OCI-LY1 (cell line): ENCODE measurements around the gene MRTFB.

Source experiments
- H2AFZ ChIP-seq: fragments of 200-600 bp; sonication (generic), shearing (Covaris generic); 2 replicates; pipeline ENCODE4 v1.6.0; 2014; ENCODE audit warnings: antibody characterized with exemption, mild to moderate bottlenecking, low read length
- H3F3A ChIP-seq: fragments of 200-600 bp; sonication (generic), shearing (Covaris generic); 2 replicates; pipeline ENCODE4 v1.6.0; 2014; ENCODE audit warnings: mild to moderate bottlenecking, antibody characterized with exemption, low read length, moderate library complexity; ENCODE audit not compliant: insufficient read depth
- H3K27ac ChIP-seq: fragments of 200-600 bp; sonication (generic); 2 replicates; pipeline ENCODE4 v1.5.1; 2014; ENCODE audit warnings: low read length, mixed run types, mild to moderate bottlenecking, low read depth; ENCODE audit not compliant: poor library complexity, severe bottlenecking
- H3K27me3 ChIP-seq: fragments of 200-600 bp; sonication (generic); 2 replicates; pipeline ENCODE4 v1.6.0; 2014; ENCODE audit warnings: antibody characterized with exemption, mild to moderate bottlenecking, low read length, moderate library complexity; ENCODE audit not compliant: insufficient read depth
- H3K36me3 ChIP-seq: fragments of 200-600 bp; sonication (generic); 2 replicates; pipeline ENCODE4 v1.6.1; 2014; ENCODE audit warnings: mild to moderate bottlenecking, antibody characterized with exemption, low read length, moderate library complexity, mixed read lengths; ENCODE audit not compliant: insufficient read depth
- H3K4me1 ChIP-seq: fragments of 200-600 bp; sonication (generic); 2 replicates; pipeline ENCODE4 v1.5.1; 2014; ENCODE audit warnings: mild to moderate bottlenecking, low read length, moderate library complexity; ENCODE audit not compliant: insufficient read depth, severe bottlenecking
- H3K4me2 ChIP-seq: fragments of 200-600 bp; sonication (generic), shearing (Covaris generic); 2 replicates; pipeline ENCODE4 v1.6.1; 2014; ENCODE audit warnings: low read length
- H3K4me3 ChIP-seq: fragments of 200-600 bp; sonication (generic); 2 replicates; pipeline ENCODE4 v1.5.1; 2014; ENCODE audit warnings: low read length, low read depth, mild to moderate bottlenecking, mixed read lengths; ENCODE audit not compliant: poor library complexity, severe bottlenecking
- H3K79me2 ChIP-seq: fragments of 200-600 bp; shearing (Covaris generic); 2 replicates; pipeline ENCODE4 v1.6.1; 2016; ENCODE audit warnings: mixed run types, low read length, mixed read lengths; ENCODE audit not compliant: insufficient read depth
- H3K9ac ChIP-seq: fragments of 200-600 bp; sonication (generic), shearing (Covaris generic); 2 replicates; pipeline ENCODE4 v1.6.1; 2014; ENCODE audit warnings: mild to moderate bottlenecking, low read length, mixed read lengths
- H3K9me2 ChIP-seq: fragments of 200-600 bp; sonication (generic), shearing (Covaris generic); 2 replicates; pipeline ENCODE4 v1.6.1; 2014; ENCODE audit warnings: low read depth, mild to moderate bottlenecking, low read length, mixed read lengths
- H3K9me3 ChIP-seq: fragments of 200-600 bp; shearing (Covaris generic); 2 replicates; pipeline ENCODE4 v1.6.1; 2014; ENCODE audit warnings: low read length, mixed read lengths
- H4K20me1 ChIP-seq: fragments of 200-600 bp; sonication (generic), shearing (Covaris generic); 2 replicates; pipeline ENCODE4 v1.6.0; 2016; ENCODE audit warnings: mild to moderate bottlenecking, low read length; ENCODE audit not compliant: insufficient read depth
- EZH2 ChIP-seq: fragments of 200-600 bp; sonication (generic), shearing (Covaris generic); IDR thresholded peaks from 2 replicates; pipeline ENCODE4 v1.8.0; 2017; ENCODE audit warnings: borderline replicate concordance, mixed run types, mild to moderate bottlenecking, antibody characterized with exemption, low read length, moderate library complexity, mixed read lengths
- TF ChIP-seq, protein P1 (sequence below): fragments of 200-600 bp; sonication (generic), shearing (Covaris generic); IDR thresholded peaks from 2 replicates; pipeline ENCODE4 v1.5.1; 2017; ENCODE audit warnings: mild to moderate bottlenecking, antibody characterized with exemption, low read length, moderate library complexity, mixed read lengths

MRTFB gene

DNA sequence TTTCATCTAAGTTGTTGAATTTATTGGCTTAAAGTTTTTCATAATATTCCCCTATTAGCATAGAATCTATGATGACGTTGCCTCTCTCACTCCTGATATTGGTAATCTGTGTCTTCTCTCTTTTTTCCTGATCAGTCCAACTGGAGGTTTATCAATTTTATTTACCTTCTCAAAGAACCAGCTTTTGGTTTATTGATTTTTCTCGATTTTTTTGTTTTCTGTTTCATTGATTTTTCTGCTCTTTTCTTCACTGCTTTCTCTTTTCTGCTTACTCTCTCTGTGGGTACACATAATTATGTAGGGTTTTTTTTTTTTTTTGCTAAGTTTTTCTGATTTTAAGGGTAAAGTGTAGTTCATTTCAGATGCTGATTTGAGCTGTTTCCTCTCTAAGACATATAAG is 29.7 kb downstream of the MRTFB start:
- Histone ChIP-seq H3K9ac (no peak overlapping the region), H3K4me2 (no peak overlapping the region), H3K4me3 (no peak overlapping the region), H2AFZ (no peak overlapping the region), H3K36me3 (peaks cover 4% of the 10 kb centered on the region; the same call in 1 of the 2 replicates), H3K79me2 (peaks cover 23% of the 10 kb centered on the region), H3K9me3 (0 out of 2 replicates have a peak, but pooled peaks cover 2% of the 10 kb centered on the region), H3F3A (no peaks in the 10 kb centered on the region), H3K4me1 (no peaks in the 10 kb centered on the region), H4K20me1 (no peaks in the 10 kb centered on the region), H3K27me3 (no peaks in the 10 kb centered on the region), H3K27ac (no peak overlapping the region), H3K9me2 (no peaks in the 10 kb centered on the region)
- TF ChIP-seq, protein P1, sequence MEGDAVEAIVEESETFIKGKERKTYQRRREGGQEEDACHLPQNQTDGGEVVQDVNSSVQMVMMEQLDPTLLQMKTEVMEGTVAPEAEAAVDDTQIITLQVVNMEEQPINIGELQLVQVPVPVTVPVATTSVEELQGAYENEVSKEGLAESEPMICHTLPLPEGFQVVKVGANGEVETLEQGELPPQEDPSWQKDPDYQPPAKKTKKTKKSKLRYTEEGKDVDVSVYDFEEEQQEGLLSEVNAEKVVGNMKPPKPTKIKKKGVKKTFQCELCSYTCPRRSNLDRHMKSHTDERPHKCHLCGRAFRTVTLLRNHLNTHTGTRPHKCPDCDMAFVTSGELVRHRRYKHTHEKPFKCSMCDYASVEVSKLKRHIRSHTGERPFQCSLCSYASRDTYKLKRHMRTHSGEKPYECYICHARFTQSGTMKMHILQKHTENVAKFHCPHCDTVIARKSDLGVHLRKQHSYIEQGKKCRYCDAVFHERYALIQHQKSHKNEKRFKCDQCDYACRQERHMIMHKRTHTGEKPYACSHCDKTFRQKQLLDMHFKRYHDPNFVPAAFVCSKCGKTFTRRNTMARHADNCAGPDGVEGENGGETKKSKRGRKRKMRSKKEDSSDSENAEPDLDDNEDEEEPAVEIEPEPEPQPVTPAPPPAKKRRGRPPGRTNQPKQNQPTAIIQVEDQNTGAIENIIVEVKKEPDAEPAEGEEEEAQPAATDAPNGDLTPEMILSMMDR: no peak
- no peak for TF ChIP-seq EZH2

DNA sequence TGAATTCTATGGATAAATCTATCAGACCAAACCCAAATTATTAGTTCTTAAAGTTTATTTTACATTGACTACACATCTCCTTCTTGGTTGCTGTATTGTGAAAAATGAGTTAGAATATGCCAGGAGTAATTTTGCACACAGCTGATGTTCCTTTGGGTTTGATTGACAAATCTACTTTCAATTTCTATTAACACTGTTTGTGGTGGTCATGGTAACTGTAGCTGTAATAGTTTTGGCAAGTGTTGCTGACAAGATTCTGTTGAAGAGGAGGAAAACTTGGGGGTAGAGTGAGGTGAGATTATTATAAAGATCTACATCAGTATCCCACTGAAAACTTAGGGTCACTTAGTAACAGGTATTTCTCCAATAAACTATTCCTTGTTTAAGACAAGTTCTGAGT is 30.3 kb downstream of the MRTFB start:
- no peak overlapping the region for H3K27ac ChIP-seq
- no peak overlapping the region for H2AFZ ChIP-seq
- H3K4me1 ChIP-seq: no peaks in the 10 kb centered on the region
- H3K79me2 ChIP-seq: peaks cover 23% of the 10 kb centered on the region
- H3K9me3 ChIP-seq: 0 out of 2 replicates have a peak, but pooled peaks cover 2% of the 10 kb centered on the region
- TF ChIP-seq EZH2: no peak
- TF ChIP-seq, protein P1: no peak
- H3K36me3 ChIP-seq: peaks cover 4% of the 10 kb centered on the region; the same call in 1 of the 2 replicates
- H3K9ac ChIP-seq: no peak overlapping the region
- H3K9me2 ChIP-seq: no peaks in the 10 kb centered on the region
- H3F3A ChIP-seq: no peaks in the 10 kb centered on the region
- no peaks in the 10 kb centered on the region for H3K27me3 ChIP-seq
- H4K20me1 ChIP-seq: no peaks in the 10 kb centered on the region
- no peak overlapping the region for H3K4me3 ChIP-seq
- no peak overlapping the region for H3K4me2 ChIP-seq

DNA sequence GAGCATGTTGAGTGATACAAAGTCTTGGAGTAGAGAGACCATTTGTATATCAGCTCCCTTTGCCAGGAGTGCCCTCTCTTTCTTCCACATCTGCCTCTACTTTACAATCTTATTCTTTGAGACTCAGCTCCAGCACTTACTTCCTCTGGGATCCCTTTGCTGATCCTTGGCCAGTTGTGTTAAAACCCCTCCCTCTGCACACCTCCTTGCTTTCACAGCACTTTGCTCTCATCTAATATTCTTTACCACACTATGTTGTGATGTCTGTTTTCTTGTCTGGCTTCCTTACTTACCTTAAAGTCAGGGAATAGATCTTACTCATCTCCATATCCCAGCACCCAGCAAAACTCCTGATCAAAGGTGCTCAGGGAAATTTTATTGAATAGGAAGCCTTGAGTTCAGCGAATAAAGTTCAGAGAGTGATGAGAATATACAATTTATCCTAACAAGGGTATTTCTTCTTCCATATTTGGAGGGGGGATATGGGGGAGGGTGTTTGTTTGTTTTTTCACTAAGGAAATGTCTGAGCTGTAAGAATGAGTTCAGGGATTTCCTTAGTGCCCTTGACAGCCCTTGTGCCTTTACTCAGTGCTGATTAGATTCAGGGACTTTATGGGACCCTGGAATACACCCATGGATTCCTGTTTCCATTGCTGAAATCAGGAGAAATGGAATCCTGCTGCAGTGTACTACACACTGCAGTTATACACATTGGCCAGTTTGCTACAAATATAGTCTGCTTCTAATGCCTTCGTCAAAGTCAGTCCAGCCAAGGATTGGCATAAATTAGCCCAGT is 32.0 kb downstream of the MRTFB start:
- H3K79me2 ChIP-seq: peaks cover 16% of the 10 kb centered on the region

More for the DNA sequence above, 32.0 kb downstream of the MRTFB start:
- Histone ChIP-seq H3F3A (no peaks in the 10 kb centered on the region), H3K9me3 (0 out of 2 replicates have a peak, but pooled peaks cover 2% of the 10 kb centered on the region), H4K20me1 (no peaks in the 10 kb centered on the region), H3K9ac (no peak overlapping the region), H3K4me1 (no peaks in the 10 kb centered on the region), H3K27me3 (no peaks in the 10 kb centered on the region), H3K36me3 (no peaks in the 10 kb centered on the region), H3K4me2 (no peak overlapping the region), H3K27ac (no peak overlapping the region), H2AFZ (no peak overlapping the region), H3K4me3 (no peak overlapping the region), H3K9me2 (no peaks in the 10 kb centered on the region)
- TF ChIP-seq, protein P1: no peak
- no peak for TF ChIP-seq EZH2
